ENCODE measurements around the gene GPX4. TPM values are rescaled to one million over a fixed set of nuclear protein-coding genes. Genes with fewer than 3 reads are reported as not detected.
A peak's percentile ranks its signal among the peaks of the same experiment; 100 is the strongest.

The GPX4 gene
- total and polyA plus RNA-seq, 10 of the 15 experiments (the other 5 are each of a cell fraction or from before 2014, with no cell fraction given), result 33.3 to 749 (median 297) TPM

- peak; percentile 73 to 85 (median 82) for TF ChIP-seq CTCF (IDR thresholded peaks at IDR 0.05 in 2 of 3, conservative IDR thresholded peaks at IDR 0.05 in 1 of 3; ENCODE audit: control insufficient read depth in 2 of 3, extremely low read depth in 1 of 3, insufficient read depth in 1 of 3, low read depth in 3 of 3, low read length in 3 of 3)
- TF ChIP-seq BHLHE40 (IDR thresholded peaks at IDR 0.05; ENCODE audit: borderline replicate concordance in 1 of 2, low read depth in 2 of 2, low read length in 1 of 2), result peak; percentile 54 to 78; a peak in 3 of 4 replicates
- TF ChIP-seq HDAC6 (IDR thresholded peaks at IDR 0.05; ENCODE audit: unreplicated experiment), result peak; percentile 100
- 0 out of 2 replicates have a peak, but pooled peaks have one; percentile 36 for TF ChIP-seq LARP7 (IDR thresholded peaks at IDR 0.05)
- TF ChIP-seq IKZF1 (conservative IDR thresholded peaks at IDR 0.05), result peak; percentile 69
- TF ChIP-seq HDAC2 (IDR thresholded peaks at IDR 0.05), result peak; percentile 83; the same call in 1 of the 2 replicates
- no peak for TF ChIP-seq GABPA (IDR thresholded peaks at IDR 0.05; ENCODE audit: low read depth)
- TF ChIP-seq ZNF687 (IDR thresholded peaks at IDR 0.05), result peak; percentile 94
- TF ChIP-seq CEBPB (IDR thresholded peaks at IDR 0.05; ENCODE audit: borderline replicate concordance in 1 of 2, low read depth in 2 of 2, low read length in 2 of 2), result no peak
- TF ChIP-seq NR2F1 (conservative IDR thresholded peaks at IDR 0.05), result peak; percentile 73
- peak; percentile 61; the same call in 1 of the 2 replicates for TF ChIP-seq MXI1 (IDR thresholded peaks at IDR 0.05; ENCODE audit: low read depth, low read length)
Measured at GRCh38 chr19:1064661-1065605, 38.9 kb upstream of the GPX4 start (continued).
